ENCODE measurements around the gene WDR86.

The WDR86 gene, protein sequence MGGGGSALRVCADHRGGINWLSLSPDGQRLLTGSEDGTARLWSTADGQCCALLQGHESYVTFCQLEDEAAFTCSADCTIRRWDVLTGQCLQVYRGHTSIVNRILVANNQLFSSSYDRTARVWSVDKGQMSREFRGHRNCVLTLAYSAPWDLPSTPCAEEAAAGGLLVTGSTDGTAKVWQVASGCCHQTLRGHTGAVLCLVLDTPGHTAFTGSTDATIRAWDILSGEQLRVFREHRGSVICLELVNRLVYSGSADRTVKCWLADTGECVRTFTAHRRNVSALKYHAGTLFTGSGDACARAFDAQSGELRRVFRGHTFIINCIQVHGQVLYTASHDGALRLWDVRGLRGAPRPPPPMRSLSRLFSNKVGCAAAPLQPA

DNA sequence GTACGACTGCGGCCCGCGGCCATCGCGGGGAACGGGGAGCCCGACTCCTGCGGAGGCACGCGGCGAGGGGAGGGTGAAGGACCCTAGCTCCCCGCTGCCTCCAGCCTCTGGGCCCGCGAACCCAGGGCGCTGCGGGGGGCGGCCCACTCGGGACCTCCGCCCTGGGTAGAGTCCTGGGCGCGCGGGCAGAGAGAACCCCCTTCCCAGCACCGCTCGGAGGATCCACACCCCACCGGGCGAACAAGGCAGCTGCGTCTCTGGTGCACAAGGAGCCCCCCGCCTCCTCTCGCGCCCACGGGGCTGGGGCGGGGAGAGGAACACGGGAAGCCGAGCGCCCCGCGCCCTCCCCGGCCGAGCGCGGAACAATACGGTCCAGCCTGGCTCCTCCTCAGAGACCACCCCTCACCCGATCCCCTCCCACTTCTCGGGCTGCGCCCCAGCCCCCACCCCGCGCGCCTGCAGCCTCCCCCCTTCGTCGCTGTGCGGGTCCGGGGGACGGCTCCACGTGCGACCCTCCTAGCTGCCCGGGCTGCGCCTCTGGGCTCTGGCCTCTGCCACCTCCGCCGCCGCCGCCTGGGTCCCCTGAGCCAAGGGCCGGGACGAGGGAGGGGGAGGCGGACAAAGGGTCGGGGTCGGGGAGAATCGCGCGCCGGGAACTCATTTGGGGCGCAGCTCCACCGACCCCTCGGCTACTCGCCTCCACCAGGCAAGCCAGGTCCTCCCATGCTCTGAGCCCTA lies at the start of gene WDR86:
Gene WDR86 (minus strand): TSS at position 372 of the 738 bp plus-strand sequence. CDS start 449 bp downstream, outside the sequence.
- no peak for DNase-seq (ENCODE audit: low read depth)

DNA sequence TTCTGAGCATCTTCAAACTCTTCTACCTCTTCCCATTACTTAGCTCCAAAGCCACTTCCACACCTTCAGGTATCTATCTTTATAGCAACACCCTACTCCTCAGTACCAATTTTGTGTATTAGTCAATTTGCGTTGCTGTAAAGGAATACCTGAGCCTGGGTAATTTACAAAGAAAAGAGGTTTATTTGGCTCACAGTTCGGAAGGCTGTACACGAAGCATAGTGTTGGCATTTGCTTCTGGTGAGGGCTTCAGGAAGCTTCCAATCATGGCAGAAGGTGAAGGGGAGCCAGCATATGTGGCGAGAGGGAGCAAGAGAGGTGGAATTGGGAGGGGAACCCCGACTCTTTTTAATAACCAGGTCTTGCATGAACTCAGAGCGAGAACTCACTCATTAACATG lies 47.7 kb upstream of the WDR86 start:
- DNase-seq (ENCODE audit: low read depth): no peak

DNA sequence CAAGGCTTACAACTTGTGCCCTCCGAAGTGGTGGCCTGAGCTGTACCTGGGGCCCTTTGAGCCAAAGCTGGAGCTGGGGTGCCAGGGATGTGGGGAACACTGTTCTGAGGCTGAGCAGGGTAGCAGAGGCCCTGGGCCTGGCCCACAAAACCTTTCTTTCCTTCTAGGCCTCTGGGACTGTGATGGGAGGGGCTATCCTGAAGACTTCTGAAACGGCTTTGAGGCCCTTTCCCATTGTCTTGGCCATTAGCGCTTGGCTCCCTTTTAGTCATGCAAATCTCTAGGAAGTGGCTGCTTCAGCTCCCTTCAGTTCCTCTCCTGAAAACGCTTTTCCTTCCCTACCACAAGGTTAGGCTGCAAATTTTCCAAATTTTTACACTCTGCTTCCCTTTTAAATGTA lies 46.9 kb upstream of the WDR86 start:
- no peak for DNase-seq (ENCODE audit: low read depth)

DNA sequence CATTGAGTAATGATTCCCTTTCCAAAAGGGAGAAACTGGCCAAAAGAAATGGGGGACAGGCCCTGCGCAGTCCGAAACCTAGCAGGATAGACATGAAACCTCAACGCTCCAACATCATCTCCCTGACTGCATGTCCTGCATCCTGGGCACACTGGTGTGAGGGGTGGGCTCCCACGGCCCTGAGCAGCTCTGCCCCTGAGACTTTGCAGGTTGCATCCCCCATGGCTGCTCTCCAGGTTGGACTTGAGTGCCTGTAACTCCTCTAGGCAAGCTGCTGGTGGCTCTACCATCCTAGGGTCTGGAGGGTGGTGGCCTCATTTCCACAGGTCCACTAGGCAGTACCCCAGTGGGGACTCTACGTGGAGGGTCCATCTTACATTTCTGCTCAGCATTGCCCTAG lies 46.4 kb upstream of the WDR86 start:
- DNase-seq (ENCODE audit: low read depth): no peak

DNA sequence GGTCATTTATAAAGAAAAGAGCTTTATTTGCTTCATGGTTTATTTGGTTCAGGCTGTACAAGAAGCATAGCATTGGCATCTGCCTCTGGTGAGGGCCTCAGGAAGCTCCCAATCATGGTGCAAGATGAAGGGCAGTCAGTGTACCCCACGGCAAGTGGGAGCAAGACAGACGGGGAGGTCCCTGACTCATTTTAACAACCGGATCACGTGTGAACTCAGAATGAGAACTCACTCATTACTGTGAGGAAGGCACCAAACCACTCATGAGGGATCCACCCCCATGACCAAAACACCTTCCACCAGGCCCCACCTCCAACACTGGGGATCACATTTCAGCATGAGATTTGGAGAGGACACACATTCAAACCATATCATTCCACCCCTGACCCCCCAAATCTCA lies 45.9 kb upstream of the WDR86 start:
- no peak for DNase-seq (ENCODE audit: low read depth)

DNA sequence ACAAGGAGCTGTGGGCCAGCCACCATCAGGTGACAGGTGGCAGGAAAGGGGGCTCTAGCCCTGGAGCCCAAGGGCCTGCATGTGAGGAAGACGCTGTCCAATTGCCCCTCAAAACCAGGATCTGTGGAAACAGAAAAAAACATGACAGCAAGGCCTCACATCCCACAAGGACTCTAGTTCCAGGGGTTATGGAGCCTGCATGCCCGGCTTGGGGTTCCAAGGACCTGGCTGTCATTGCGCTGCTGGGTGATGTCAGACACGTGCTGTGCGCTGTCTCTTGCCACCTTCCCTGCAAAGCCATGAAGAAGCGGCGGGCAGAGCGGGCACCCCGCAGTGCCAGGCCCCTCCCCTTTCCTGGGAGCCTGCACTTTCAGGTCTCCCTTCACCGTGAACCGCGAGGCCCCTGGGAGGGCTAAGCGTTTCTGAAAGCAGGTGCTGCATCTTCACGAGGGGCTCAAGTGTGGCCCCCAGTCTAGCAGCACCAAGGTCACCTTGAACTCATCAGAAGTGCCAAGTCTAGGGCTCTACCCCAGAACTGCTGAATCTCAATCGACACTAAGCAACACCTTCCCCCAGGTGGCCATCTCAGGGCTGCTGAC lies 45.2 kb upstream of the WDR86 start:
- DNase-seq (ENCODE audit: low read depth): no peak

DNA sequence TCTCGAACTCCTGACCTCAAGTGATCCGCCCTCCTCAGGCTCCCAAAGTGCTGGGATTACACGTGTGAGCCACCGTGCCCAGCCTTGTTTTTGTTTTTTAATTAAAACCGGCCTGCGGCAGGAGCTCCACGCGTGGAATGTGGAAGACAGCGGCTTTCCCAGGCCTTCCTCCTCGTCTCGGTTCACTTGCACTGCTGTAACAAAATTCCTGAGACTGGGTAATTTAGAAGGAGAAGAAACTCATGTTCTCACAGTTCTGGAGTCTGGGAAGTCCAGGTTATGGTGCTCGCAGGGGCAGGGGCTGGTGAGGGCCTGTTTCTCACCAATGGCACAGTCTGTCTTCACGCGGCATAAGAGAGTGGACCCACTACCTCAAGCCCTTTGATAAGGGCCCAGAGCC lies 44.5 kb upstream of the WDR86 start:
- no peak for DNase-seq (ENCODE audit: low read depth)

DNA sequence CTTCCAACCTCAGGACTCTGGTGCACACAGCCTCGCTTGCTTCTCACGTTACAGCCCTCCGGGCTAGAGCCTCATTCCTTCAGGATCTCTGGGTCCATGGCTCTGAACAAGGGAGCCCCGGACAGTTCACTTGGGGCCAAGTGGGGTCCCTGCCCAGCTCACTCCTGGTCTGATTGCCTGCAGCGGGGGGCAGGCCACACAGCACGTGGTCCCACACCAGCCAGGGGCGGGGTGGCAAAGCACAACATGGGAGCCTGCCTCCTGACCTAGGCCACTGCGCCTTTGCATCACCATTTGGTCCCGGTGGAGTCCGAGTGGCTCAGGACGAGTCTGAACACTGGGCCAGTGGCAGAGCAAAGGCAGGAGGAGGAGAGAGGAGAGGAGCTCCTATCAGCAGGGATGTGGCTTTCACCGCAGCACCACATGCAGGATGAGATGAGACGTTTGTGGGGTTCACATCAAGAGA lies 43.5 kb upstream of the WDR86 start:
- no peak for DNase-seq (ENCODE audit: low read depth)

DNA sequence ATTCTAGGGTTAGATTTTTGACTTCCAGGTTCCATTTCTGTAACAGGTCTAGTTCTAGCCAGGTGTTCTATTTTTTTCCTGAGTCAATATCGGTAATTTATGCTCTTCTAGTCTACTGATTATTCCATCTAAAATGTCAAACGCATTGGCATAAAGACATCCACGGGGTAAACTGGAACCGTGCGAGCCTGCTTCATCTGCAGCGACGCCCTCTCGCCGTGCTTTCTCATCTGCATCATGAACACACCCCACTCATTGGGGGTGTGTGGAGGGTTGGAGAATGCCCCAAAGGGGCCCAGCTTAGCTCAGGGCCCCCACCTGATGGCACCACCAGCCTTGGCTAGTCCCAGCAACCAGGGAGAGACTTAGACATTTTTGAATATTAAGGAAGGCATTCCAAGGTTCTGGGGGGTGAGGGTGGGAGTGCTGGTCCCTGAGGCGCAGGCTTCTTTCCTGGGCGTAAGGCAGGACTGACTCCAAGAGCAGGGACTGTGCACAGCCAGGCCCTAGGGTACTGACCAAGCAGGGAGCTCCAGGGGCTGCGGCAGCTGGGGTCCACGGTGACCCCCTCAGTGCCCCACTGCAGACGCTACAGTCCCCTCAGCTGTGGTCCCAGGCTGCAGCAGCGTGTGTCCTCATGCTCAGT lies 43.0 kb upstream of the WDR86 start:
- DNase-seq (ENCODE audit: low read depth): no peak

DNA sequence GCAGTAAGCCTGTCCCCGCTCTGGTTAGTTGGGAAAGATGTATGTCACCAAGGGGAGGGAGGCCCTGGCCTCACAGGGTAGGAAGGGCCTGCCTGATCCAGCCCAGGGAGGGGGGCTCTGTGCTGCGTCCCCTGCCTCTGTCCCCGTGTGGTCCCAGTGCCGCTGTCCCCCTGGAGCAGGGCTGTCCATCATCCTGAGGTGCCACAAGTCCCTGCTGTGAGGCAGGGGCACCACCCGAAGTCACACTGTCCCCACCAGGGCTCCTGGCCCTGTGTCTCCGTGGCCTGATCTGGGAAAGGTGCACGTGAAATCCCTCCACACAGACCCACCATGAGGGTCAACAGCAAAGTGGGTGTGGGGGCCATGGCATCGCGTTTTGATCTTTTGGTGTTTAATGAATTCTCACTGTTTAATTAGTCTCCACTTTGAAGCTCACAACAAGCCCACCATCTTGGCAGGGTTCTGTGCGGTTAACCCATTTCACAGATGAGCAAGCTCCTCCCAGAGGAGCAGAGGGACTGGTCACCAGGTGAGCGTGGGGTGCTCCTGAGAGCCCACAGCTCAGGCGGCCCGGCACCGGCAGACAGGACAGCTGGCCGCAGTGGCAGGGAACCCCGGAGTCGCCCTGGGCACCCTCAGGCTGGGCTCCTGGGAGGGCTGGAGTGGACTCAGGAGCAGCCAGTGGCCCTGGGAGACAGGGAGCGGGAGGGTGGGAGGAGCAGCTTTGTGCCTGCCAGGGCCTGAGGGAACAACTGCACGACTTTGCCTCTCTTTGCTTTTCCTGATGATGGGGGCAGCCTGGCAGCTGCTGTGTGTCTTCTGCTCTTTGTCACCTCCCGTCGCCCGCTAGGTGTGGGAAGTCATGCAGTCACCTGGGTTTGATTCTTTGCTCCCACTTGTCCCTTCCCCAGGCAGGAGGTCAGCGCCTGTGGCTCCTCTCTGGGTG lies 42.1 kb upstream of the WDR86 start:
- DNase-seq (ENCODE audit: low read depth): no peak

DNA sequence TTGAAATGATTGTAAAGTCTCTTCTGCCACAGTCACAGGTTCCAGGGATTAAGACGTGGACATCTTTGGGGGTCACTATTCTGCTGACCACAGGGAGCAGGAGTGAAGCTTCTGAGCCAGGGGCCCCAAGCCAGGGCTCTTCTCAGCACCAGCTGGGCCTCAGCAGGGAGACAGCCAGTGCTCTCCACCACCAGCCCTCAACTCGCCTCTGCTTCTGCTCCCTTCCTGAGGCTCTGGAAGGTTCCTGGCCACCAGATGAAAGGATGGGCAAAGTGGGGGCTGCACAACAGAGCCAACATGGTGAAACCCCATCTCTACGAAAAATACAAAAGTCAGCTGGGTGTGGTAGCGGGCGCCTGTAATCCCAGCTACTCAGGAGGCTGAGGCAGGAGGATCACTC lies 41.3 kb upstream of the WDR86 start:
- DNase-seq (ENCODE audit: low read depth): no peak

DNA sequence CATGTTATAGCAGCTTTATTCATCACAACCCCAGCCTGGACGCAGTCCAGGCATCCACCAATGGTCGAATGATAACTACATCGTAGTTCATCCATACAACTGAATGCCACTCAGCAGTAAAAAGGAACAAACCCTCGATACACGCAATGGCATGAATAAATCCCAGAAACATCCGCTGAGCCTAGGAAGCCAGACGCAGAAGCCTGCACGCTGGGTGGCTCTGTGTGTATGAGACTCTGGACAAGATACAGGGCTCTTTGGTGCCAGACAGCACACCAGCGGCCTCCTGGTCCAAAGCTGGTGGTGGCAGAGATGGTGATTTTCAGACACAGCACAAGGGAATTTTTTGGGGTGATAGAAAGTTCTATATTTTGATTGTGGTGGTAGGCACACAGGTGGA lies 40.2 kb upstream of the WDR86 start:
- no peak for DNase-seq (ENCODE audit: low read depth)

DNA sequence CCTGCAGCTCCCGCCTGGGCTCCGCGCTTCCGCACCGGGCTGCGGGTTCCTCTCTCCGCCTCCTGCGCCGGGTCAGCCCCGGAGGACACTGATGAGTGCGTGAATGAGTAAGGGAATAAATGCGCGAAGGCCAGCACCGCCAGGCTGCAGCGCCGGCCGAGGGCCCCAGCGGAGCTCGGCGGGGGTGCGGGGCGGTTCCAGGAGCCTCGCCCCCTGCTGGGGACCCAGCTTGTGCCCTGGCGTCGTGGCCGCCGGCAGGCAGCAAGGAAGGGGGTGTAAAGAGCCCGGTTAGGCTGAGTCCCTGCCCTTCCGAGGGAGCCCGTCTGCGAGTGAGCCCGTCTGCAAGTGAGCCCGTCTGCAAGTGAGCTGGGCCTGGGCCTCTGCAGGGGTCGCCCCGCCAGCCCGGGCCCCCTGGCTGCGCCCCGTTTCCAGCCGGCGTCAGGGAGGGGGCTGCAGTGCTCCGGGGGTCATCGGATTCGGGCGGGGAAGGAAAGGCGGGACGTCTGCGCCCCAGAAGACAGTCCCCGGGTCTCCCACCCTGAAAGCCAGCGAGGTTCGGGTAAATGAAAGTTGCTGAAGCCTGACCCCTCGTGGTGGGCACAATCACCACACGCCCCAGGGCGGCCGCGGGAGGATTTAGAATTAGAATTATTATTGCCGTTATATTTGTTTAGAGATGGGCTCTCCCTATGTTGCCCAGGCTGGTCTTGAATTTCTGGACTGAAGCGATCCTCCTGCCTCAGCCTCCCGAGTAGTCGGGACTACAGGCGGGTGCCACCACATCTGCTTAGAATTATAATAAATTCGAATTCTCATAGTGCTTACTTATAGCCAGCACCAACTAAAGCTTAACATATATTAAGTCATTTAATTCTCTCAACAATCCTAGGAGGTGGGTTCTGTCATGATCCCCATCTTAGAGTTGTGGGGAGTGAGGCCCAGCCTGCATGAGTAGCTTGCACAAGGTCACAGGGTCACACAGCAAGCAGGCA lies 38.7 kb upstream of the WDR86 start:
- peak; percentile 71 for DNase-seq (ENCODE audit: low read depth)

DNA sequence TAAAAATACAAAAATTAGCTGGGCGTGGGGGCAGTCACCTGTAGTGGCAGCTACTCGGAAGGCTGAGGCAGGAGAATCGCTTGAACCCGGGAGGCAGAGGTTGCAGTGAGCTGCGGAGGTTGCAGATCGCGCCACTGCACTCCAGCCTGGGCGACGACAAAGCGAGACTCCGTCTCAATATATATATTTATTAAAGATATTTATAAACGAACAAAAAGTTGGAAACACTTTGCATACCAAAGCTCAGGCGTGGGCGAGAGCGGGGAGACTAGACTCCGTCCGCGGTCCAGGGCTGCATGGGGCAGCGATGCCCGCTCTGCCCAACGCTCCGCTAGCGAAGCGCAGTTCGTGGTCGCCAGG lies 38.0 kb upstream of the WDR86 start:
- no peak for DNase-seq (ENCODE audit: low read depth)

DNA sequence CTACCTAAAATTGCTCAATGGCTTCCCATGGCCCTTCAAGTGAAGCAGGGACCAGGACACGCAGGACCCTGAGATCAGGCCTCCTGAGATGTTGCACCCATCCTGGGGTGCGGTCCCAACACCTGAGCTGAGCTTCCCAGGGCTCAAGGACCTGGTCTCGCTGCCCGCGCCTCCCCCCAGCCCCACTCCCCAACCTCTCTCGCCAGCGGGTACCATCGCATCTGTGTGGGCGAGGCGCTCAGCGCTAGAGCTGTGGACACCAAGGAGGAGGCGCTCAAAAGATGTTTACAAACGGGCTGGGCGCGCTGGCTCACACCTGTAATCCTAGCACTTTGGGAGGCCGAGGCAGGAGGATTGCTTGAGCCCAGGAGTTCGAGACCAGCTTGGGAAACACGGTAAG lies 37.5 kb upstream of the WDR86 start:
- no peak for DNase-seq (ENCODE audit: low read depth)

DNA sequence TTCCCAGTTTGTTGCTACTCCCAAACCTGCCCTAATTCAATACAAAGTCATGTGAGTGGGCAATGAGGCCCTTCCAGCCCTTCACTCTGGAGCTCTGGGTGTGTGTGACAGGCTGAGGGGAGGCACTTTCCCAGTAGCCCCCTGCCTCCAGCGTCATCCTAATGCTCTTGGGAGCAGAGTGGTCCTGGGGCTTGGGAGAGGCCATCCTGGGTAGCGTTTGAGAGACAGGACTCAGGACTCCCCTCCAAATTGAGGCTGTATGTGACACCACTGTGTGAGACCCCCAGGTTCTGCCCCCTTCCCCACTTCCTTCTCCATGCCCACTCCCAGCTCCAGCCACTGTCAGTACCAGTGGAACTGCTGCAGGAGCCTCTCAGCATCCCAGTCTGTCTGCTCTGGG lies 36.6 kb upstream of the WDR86 start:
- DNase-seq (ENCODE audit: low read depth): no peak

DNA sequence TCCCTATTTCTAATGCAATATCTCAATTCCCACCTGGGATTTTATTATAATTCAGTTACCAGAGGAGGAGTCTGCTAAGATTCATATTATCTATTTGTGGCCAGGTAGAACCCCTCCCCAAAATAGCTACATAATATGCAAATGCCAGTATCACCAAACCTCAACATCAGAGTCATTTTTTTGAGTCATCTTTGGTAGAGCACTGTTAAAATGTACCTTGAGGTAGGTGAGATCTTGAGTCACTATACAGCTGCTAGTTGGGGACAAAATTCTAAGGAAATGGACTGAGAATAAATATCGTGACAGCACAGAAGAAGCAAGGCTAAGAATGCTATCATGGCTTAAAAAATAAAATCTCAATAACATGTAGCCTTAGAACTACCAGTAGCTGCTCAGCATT lies 34.8 kb upstream of the WDR86 start:
- no peak for DNase-seq (ENCODE audit: low read depth)

DNA sequence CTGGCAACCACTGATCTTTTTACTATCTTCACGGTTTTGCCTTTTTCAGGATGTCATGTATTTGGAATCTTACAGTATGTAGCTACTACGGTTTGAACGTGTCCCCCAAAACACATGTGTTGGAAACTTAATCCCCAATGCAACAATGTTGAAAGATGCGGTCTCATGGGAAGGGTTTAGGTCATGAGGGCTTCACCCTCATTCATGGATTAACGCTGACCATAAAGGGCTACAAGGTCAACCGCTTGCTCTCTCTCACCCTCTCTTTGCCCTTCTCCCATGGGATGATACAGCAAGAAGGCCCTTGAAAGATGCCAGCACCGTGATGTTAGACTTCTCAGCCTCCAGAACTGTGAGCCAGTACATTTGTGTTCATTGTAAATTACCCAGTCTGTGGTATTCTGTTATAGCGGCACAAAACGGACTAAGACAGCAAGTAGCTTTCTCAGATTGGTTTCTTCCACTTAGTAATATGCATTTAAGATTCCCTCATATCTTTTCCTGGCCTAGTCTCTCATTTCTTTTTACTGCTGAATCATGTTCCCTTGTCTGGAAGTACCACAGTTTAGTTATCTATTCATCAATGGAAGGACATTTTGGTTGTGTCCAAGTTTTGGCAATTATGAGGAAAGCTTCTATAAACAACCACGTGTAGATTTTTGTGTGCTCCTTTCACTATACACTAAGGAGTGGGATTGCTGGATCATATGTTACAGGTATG lies 33.1 kb upstream of the WDR86 start:
- no peak for DNase-seq (ENCODE audit: low read depth)

DNA sequence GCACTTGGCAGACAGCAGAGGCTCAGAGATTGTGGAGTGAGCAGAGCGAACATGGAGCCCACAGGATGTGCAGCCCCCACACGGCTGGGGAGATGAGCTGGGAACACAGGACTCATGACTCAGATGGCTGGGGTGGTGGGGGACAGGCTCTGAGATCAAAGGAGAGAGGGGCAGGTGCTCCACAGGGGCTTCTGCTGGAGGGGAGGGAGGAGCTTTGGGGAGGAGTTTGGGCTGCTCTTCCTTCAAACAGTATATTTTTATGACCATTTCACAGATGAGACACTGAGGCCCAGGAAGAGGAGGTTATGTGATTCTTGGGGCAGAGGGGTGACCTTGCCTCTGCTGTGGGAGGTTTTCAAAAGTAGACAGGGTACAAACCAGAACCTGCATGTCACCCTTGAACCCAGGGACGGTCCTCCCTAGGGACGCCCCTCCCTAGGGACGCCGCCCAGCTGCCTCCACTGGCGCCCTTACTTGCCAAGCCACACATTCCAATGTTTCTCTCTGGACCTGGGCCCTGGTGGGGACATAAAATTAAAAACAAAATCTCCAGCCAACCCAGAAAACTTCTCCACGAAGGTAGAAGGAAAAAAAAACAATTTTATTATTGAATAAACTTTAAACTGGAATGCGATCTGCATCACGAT lies 31.1 kb upstream of the WDR86 start:
- DNase-seq (ENCODE audit: low read depth): no peak

Data from activated T-cell treated with anti-CD3 and anti-CD28 coated beads for 24 hours (primary cell).